HG03060 (cell line): ENCODE results near the gene LRMDA.

ENCODE experiments used
- ATAC-seq: cut with Tn5 transposase; IDR thresholded peaks from one replicate; pipeline ENCODE4 v1.9.1; 2021; ENCODE audit warnings: low read depth, moderate number of reproducible peaks; ENCODE audit not compliant: unreplicated experiment

LRMDA gene

DNA sequence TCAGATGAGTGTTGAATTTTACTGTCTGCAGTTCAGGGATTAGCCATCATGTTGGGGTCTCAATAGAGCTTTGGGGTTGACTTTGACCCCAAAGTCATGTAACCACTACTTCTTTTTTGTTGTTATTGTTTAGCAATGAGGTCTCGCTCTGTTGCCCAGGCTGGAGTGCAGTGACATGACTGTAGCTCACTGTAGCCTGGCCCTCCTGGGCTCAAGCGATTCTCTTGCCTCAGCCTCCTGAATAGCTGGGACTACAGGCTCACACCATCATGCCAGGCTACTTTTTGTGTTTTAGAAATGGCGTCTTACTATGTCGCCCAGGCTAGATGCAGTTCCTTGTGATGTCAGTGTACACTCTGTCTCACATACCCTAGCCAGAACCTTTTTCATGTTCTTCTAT is 598.4 kb downstream of the LRMDA start:
- no peak for ATAC-seq

DNA sequence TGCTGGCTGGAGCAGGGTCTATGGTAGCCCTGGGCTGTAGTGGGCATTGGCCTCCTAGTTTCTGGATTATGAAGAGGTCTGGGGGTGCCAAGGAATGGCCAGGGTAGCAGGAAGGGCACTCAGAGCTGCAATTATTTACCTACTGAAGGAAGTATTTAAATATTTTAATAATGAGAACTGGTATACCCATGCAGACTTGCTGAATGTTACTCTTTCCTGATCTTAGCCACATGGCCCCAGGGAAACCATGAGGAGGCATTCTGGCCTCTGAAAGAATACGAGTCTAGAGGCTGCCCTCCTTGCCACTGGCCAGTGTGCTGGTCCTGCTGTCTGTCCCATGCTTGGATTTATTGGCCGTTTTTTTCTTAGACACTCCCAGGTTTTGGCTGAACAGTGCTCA is 599.7 kb downstream of the LRMDA start:
- no peak for ATAC-seq

DNA sequence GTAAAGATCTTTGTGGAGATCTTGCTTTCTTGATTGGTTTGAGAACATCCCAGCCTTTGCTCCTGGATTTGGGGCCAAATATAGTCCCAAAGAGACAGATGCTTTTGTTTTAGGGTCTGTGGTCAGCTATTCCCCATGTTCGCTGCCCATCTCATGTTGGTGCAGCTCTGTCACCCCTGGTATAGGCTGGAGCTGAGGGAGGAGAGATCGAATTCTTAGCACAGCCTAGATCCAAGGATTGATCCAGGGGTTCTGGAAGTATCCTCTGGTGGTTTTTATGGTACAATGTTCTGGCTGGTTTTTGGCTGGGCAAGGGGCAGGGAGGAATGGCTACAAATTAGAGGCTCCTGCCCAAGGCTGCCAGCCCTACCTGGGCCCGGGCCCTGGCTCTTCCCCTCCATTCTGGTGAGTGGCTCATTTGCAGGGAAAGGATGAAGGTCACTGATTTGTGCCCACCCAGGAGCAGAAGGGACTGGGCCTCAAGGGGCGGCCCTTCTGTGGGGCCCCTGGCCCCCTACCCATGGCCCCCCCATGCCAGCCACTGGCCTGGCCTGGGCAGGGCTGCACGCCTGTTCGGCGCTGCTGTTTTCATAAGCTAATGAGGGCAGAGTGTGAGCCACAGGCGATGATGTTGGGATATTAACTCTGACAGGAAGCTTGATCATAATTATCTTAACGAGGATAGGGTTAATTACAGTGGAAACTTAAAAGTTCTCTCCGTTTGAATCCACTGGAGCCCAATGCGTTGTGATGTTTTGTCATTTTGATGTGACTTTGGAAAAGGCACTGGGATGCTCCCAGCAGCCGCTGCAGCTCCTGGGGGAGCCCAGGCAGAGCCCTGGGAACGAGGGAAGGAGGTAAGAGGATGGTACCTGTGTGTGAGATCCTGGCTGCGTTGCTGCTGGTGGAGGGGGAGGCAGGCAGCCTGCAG is 600.6 kb downstream of the LRMDA start:
- no peak for ATAC-seq

DNA sequence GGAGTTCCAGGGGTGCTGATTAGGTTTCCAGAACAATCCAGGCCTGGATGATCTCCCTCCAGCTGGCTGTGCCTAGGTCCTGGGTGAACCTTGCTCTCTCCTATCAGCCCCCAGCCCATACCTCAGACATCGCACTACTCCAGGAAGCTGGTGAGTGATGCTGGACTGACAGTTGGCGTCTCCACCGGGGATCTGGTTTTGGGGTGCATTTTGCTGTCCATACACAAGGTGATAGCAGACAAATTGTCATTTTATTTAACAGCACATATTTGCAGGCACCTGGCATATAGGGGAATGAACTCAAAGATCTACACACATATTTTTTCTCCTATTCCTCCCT is 601.2 kb downstream of the LRMDA start:
- ATAC-seq: no peak

DNA sequence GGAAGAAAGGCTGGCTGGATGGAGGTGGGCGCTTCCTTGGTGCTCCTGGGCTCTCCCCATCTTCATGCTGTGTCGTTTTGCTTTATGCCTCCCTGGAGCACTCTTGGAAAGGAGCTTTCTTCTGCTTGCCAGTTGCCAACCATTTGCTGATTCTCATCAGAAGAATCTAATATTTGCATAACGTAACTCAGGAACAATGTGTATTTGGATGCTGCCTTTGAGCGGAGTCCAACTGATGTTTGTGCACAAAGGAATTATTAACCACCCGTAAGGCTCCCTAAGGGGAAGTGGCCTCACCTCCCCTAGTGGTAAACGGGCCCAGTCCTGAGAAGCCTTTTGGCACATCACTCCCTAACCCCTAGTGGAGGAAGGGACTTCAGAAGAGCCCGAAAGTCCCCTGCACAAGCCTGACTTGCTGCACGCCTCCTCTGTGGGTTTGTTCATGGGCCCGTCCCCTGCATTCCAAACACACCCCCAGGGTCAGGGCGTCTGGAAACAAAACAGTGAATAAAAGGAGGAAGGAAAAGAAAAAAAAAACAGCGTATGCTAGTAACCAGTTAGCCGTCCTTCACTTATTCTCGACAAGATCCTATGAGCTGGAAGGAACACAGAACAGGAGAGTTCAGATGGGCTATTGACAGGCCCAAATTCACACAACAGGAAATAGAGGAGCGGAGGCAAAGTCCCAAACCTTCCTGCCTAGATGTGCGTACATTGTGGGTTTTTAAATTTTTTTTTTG is 602.2 kb downstream of the LRMDA start:
- ATAC-seq: no peak

DNA sequence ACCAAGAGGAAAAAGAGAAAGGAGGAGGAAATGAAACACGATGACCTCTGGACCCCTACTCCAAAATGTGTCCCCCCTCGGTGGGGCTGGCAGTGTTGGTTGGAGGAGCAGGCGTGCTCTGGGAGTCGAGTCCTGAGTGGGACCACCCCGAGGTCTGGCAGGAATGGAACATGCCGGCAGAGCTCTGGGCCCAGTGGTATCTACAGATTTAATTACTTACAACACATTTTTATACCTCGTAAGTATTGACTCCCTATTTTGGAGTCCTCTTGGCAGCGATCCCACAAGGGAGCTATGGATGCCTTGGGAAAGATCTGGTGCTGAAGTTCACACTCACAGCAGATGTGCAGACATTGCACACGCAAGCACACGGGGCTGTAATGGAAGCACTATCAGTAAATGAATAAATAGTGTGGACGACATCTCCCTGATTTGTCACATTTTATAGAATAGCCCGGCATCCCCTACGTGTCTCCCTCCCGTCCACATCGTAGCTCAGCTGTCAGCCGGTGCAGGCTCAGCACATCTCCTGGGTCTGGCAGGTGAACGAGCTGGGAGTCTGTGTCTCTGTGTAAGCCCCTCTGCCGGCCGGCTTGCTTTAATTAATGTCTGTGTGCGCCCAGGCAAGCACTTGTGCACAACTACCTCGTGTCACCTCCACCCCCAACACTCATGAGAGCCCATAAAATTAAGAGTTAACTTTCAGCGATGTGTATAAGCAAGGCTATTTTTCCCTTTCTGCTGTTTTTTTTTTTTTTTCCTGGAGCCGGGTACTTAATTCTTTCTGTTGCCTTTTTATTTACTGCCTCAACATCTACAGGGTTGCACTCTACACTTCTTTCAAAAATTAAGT is 603.2 kb downstream of the LRMDA start:
- no peak for ATAC-seq

DNA sequence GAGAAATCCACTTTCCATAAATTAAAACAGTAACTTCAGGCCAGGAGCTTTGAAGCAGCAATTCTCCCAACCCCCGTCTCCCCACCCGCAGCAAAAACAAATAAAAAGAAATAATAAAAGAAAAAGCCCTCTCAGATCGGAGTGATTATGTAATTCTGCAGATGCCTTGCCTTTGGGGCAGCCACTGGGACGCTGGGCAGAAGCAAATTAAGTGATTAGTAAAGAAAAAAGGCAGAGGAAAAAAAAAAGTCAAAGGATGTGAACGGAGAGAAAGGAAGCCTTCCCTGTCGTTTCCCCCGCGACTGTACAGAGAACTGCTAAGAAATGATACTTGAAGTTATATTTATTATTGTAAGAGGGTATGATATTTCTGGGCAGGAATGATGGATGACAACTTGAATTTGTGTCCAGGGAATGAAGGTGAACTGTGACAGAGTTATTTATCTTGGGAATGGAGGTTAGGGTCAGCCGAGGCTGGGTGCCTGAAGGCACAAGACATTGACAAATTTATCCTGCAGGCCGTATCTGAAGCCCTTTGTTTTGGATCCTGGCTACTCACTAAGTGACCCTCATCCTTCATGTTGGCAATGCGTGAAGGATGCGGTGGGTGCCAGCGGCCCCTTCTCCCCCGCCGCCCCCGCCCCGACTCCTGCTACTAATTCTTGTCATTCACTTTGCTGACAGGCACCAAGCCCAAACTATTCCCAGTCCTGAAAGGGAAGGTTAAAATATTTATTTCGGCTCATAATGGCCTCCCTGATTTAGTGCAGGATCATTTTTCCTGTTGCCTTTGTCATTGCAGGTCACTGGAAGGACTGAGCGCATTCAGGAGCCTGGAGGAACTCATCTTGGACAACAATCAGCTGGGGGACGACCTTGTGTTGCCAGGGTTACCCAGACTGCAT is 604.0 kb downstream of the LRMDA start:
- no peak for ATAC-seq

DNA sequence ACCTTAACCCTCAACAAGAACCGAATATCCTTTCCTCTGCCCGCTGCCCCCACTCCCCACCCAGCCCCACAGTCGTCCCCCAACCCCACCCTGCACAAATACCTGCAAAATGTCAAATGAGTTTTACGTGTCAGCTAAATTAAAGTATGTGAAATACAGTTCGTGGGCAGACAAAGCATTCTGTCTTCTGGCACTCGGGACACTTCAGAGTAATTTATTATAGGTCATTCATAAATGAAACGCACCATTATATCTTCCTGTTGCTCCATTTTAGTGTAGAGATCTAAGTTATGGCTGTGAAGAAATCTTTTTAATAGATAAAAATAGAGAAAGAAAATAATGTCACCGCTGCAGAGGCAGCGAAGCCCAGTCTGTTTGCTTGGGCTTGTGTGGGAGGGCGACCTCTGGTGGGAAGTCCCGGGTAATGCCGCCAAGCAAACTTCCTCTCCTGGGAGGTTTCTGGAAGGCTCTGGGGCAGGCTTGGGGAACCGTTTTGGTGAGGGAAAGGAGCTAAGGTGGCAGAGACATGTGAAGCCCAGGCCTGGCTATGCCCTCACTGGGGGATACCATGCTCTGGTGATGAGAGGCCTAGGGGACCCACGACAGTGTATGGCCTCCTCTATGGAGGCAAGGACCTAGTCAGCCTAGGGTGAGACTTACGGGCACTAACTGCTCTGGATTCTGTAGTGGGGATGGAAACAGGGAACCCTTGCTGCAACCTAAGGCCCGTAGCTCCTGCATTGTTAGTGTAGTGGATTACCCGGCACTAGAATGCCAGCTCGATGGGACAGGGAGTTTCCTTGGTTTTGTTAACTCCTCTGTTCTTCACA is 604.9 kb downstream of the LRMDA start:
- no peak for ATAC-seq

DNA sequence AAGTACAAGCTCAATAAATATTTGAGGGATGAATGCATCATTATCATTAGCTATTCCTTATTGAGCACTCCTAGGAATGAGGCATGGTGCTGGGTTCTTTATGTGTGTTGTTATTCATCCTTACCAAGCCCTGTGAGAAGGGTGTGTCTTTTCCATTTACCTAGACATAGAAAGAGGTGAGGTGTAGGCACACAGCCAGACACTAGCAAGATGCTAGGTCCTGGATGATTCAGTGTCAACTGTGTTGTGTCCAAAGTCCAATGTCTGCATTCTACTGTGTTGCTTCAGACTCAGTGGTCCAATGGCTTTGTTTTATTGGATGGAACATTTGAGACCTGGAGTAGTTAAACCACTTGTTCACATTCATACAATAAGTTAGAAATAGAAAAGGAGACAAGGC is 605.5 kb downstream of the LRMDA start:
- no peak for ATAC-seq

DNA sequence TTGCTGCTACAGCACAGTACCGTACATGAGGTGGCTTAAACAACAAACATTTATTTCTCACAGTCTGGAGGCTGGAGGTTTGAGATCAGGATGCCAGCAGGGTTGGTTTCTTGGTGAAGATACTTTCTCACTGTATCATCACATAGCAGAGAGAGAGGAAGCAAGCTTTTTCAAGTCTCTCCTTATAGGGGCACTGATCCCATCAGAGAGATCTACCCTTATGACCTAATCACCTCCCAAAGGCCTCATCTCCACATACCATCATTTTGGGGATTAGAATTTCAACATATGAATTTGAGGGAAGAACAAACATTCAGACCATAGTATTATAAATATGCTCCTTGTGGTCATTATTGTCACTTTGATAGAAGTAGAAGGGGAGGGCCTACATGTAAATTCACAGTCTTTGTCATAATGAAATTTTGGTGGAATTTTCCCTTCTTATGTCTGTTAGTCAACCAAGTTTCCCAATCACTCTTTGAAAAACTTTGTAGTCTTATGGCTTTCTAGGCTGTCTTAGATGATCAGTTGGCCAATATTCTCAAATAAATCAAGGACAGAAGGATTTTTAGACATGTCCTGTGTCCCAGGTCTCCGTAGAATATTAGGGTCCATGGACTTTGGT is 606.2 kb downstream of the LRMDA start:
- ATAC-seq: no peak

DNA sequence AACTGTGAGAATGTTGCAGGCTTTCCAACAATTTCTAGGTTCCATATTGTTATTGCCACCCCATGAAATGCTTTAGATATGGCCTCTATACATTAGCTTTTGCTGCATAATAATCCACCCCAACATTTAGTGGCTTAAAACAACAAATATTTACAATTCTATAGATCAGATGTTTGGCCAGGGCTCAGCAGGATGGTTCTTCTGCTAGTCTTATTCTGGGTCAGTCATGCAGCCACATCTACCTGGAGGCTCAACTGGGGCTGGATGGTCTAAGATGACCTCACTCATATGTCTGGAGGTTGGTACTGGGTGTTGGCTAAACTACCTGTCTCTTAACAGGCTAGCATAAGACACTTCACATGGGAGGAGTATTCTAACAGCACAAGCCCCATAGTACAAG is 607.3 kb downstream of the LRMDA start:
- ATAC-seq: no peak

DNA sequence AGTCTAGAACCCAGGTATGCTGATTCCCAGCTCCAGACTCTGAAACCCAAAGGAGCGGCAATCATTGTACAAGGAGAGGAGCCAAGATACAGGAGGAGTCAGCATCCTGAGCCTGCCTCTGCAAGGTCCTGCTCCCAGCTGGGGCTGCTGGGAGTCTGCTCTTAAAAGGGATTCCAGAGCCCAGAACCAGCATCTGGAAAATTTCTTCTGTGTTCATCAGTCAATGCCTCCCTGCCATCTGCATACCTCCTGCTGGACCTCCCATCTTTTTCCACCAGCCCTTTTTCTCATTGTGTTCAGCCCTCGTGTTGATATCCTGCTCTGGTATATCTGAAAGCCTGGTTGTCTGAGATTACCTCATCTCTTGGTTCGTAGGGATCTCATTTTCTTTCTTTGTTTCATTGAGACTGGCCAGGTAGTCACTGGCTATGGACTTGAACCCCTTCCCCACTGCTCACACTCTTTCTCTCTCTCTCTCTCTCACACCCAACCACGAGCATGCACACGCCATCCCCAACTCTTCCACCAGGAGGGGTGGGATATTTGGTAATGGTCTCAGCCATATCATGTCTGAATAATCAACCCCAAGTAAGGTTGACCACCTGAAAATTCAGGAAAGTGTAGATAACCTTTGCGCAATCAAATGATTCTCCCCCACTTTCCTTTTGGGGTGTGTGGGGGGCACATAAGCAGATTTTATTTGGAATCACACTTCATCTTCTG is 608.8 kb downstream of the LRMDA start:
- ATAC-seq: no peak

DNA sequence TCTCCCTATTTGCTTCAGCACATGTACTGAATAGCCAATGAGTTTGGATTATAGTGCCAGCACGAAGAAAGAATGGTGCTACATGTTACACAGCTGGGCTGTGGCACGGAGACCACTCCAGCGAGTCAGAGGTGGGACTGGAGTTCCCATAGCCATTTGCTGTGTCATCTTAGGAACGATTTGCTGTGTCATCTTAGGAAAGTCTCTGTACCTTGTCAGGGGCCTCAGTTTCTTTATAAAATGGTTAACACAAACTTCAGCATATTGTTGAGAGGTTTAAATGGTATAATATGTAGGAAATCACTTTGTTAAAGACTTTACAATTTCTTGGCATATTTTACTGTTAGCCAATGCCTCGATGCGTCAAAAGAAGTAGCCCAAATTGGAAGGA is 609.4 kb downstream of the LRMDA start:
- ATAC-seq: no peak

DNA sequence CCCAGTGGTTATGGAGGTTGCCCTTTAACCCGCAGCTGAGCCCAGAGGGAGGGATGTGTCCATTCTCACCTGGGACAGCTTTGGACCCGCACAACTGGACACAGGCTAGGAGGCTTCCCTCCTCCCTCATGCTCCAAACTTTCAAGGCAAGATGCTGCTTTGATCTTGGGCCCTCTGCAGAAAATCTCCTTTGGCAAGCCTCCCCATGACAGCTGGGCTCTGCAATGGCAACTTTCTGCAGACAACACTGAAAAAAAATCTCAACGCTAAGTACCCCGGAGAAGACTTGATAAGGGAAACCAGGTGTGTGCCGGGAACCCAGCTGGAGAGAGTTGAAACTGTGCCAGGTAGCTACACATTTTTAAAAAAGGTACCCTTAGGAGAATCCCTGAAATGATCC is 610.1 kb downstream of the LRMDA start:
- no peak for ATAC-seq

DNA sequence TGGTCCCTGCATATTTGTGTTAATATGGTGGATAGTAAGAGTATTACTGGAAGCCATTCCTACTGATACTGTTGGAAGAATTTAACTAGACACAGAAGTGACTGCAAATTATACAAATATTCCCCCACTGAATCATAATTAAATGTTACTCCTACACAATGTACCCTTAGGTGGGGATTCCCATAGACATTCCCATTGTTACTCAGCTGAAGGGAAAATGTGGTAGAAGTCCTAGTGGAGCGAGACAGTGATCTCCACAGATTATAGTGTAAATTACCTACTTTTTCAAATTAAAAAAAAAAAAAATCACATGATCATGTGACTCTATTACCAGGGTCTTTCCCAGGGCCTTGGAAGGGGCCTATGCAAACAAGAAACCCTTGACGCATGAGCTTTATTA is 611.8 kb downstream of the LRMDA start:
- no peak for ATAC-seq

DNA sequence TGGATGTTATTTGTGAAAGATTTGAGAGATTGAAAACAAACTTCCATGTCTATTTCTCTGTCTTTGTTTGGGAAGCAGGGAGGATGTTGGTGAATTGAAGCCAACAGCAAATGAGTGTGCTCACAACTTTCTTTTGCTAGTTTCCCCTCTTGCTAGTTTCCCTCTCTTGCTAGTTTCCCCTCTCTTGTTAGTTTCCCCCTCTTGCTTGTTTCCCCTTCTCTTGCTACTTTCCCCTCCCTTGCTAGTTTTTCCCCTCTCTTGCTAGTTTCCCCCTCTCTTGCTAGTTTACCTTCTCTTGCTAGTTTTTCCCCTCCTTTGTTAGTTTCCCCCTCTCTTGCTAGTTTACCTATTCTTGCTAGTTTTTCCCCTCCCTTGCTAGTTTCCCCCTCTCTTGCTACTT is 613.3 kb downstream of the LRMDA start:
- ATAC-seq: no peak

DNA sequence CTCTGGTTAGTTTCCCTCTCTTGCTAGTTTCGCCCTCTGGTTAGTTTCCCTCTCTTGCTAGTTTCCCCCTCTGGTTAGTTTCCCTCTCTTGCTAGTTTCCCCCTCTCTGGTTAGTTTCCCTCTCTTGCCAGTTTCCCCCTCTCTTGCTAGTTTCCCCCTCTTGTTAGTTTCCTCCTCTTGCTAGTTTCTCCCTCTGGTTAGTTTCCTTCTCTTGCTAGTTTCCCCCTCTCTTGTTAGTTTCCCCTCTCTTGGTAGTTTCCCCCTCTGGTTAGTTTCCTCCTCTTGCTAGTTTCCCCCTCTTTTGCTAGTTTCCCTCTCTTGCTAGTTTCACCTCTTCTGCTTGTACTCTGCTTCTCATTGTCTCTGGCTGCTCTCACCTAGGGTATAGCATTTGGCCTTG is 613.8 kb downstream of the LRMDA start:
- ATAC-seq: no peak

DNA sequence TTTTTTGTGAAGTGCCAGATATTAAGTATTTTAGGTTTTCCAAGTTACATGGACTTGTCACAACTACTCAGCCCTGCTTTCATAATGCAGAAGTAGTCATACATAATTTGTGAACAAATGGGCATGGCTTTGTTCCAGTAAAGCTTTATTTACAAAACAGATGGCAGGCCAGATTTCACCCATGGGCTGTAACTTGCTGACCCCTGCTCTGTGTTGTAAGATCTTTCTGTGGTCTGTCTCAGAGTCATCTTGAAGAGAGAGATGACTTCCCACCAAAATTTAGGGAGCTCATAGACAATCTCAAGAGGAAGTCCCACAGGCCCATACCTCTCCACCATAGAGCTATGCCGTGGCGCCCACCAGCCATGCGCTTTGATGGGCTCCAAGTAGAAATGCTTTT is 616.1 kb downstream of the LRMDA start:
- no peak for ATAC-seq
